Stomach (tissue), 4 donors: ENCODE results near the gene UST.

Experiments used
- EP300 ChIP-seq: sonication (generic); formaldehyde crosslinking; IDR thresholded peaks from one replicate; pipeline ENCODE4 v1.6.1; 2017; ENCODE audit warnings: antibody characterized with exemption
- POLR2A ChIP-seq, 4 donors: fragments of 450-650 bp; IDR thresholded peaks; one replicate each; pipeline ENCODE4 v1.6.1; 2016; ENCODE audit warnings: antibody characterized with exemption in 4 of 4, control low read depth in 2 of 4, mild to moderate bottlenecking in 1 of 4, moderate library complexity in 1 of 4
- POLR2AphosphoS5 ChIP-seq, 3 donors: sonication (generic); formaldehyde crosslinking; IDR thresholded peaks; one replicate each; pipeline ENCODE4 v1.6.1; 2016; ENCODE audit warnings: antibody characterized with exemption in 3 of 3
- TF ChIP-seq, protein P1 (sequence below), 7 experiments: fragments of 450-650 bp in 4 of 7; fragments of 200-600 bp in 3 of 7; sonication (generic) in 3 of 7; IDR thresholded peaks; one replicate each; pipeline ENCODE4 v1.5.1; 2016 to 2019; ENCODE audit warnings: antibody characterized with exemption in 7 of 7, control low read depth in 2 of 7, mild to moderate bottlenecking in 1 of 7

DNA sequence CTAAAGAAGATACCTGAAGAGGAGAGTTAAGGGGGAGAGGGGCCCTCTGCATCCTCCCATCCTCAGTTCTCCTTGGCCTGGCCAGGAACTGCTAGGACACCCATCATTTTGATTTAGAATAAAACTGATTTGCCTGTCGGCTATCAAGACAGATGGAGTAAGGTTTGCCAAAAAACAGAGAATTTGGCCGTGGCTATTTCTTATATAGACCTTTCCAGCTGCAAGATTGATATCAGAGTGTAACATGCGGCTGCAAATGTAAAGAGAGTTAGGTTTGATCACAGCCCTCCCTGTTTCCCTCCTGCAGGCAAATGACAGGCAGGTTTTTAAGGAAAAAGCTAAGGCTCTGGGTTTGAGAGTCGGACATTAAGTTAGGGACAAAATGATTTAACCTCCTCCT is 344.1 kb downstream of the UST start:
- TF ChIP-seq, protein P1, sequence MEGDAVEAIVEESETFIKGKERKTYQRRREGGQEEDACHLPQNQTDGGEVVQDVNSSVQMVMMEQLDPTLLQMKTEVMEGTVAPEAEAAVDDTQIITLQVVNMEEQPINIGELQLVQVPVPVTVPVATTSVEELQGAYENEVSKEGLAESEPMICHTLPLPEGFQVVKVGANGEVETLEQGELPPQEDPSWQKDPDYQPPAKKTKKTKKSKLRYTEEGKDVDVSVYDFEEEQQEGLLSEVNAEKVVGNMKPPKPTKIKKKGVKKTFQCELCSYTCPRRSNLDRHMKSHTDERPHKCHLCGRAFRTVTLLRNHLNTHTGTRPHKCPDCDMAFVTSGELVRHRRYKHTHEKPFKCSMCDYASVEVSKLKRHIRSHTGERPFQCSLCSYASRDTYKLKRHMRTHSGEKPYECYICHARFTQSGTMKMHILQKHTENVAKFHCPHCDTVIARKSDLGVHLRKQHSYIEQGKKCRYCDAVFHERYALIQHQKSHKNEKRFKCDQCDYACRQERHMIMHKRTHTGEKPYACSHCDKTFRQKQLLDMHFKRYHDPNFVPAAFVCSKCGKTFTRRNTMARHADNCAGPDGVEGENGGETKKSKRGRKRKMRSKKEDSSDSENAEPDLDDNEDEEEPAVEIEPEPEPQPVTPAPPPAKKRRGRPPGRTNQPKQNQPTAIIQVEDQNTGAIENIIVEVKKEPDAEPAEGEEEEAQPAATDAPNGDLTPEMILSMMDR (IDR thresholded peaks at IDR 0.05): no peak
- TF ChIP-seq POLR2A (IDR thresholded peaks at IDR 0.05): no peak
- no peak for TF ChIP-seq EP300
- no peak for TF ChIP-seq POLR2AphosphoS5 (IDR thresholded peaks at IDR 0.05)
